Activated CD8-positive, alpha-beta T cell treated with anti-CD3 and anti-CD28 coated beads, Interleukin-2, amount 10 ng/mL, durations not matched to agents 7 days and 5 days (primary cell): Measurements from ENCODE around the gene ARRDC2. TPM values are rescaled to one million over a fixed set of nuclear protein-coding genes. Genes with fewer than 3 reads are reported as not detected.

Source experiments
- ATAC-seq: fragments of 150-1000 bp; cut with Tn5 transposase; one replicate; pipeline ENCODE4 v1.10.0; 2021; ENCODE audit warnings: moderate library complexity
- CTCF ChIA-PET: fragments of 350-600 bp; sonication (Branson Sonifier 250); formaldehyde crosslinking; loops from one replicate; lab custom pipeline; 2021; ENCODE audit warnings: antibody characterized with exemption; lab: Charles Lee
- POLR2A ChIA-PET: fragments of 350-600 bp; sonication (Branson Sonifier 250); formaldehyde crosslinking; loops from one replicate; lab custom pipeline; 2021; ENCODE audit warnings: antibody characterized with exemption; lab: Charles Lee
- DNase-seq: peaks from one replicate; pipeline ENCODE4 v3.0.0-alpha.2; 2020
- H3K27ac Mint-ChIP-seq: one replicate; pipeline ENCODE4 v1.8.0; 2021; ENCODE audit warnings: mild to moderate bottlenecking, mixed read lengths
- H3K27me3 Mint-ChIP-seq: one replicate; pipeline ENCODE4 v1.8.0; 2021; ENCODE audit warnings: low read depth, mixed read lengths
- H3K36me3 Mint-ChIP-seq: one replicate; pipeline ENCODE4 v1.8.0; 2021; ENCODE audit warnings: low read depth, mixed read lengths
- H3K4me1 Mint-ChIP-seq: one replicate; pipeline ENCODE4 v1.8.0; 2021; ENCODE audit warnings: low read depth, mixed read lengths
- H3K4me3 Mint-ChIP-seq: one replicate; pipeline ENCODE4 v1.8.0; 2021; ENCODE audit warnings: mild to moderate bottlenecking, mixed read lengths
- H3K9me3 Mint-ChIP-seq: one replicate; pipeline ENCODE4 v1.8.0; 2022; ENCODE audit warnings: mixed read lengths; ENCODE audit not compliant: insufficient read depth
- total RNA-seq, 2 experiments: library from RNA; stranded (reverse); gene quantifications; one replicate each; pipeline ENCODE4 v1.2.3, GENCODE V29; 2021

The ARRDC2 gene
- total RNA-seq, result 10 to 100 TPM; 33.8 to 34.2 TPM

DNA sequence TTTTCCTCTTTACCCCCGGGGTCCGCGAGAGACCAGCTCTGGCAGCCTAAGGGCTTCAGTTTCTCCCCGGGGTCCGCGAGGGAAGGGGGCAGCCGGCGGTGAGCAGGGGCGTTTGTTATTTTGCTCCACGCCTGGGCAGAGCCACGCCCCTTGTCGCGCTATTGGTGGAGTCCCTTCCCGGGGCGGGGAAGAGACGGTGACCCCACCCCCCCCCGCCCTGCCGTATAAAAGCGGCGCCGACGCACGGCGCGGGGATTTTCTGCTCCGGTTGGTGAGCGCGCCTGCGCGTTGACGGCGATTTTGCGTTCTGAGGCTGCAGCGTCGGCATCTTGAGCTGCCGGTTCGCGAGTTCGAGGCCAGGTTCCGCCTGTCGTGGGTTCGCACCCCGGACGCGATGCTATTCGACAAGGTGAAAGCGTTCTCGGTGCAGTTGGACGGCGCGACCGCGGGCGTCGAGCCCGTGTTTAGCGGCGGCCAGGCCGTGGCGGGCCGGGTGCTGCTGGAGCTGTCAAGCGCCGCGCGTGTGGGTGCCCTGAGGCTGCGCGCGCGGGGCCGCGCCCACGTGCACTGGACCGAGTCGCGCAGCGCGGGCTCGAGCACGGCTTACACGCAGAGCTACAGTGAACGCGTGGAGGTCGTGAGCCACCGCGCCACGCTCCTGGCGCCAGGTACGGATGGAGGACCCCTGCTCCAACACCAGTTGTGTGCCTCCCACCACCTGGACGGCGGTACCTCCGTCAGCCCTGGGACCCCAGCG lies at the start of gene ARRDC2:
Gene ARRDC2 (plus strand): TSS at position 254 of the 757 bp plus-strand sequence. CDS start 141 bp downstream, at position 395.
- Mint-ChIP-seq H3K4me3 (peak within 1 kb of the TSS; percentile 74), H3K4me1 (peaks cover 38% of the 10 kb centered on the region), H3K27ac (peak within 1 kb of the TSS; percentile 80), H3K36me3 (peaks cover 39% of the 10 kb centered on the region), H3K9me3 (no peaks in the 10 kb centered on the region), H3K27me3 (no peaks in the 10 kb centered on the region)
- DNase-seq (peak; percentile 92), ATAC-seq (peak; percentile 83)
- POLR2A ChIA-PET, result interaction anchor here (0.6 to 2.2 kb wide), 5 partner anchors 15 to 144 kb away, joined by 3 to 12 read pairs (median 4); partner anchors contain the start of gene PIK3R2
- CTCF ChIA-PET, result interaction anchor here (0.7 to 3.9 kb wide), 18 partner anchors 11 to 160 kb away, joined by 3 to 115 read pairs (median 4); partner anchors contain the start of gene CCDC124

- ChIA-PET CTCF (interaction anchor here (0.7 kb wide), 1 partner anchor 32 kb away, joined by 4 read pairs; no protein-coding TSS in a partner anchor), POLR2A (no interaction called here)
- no peak for DNase-seq
- no peak for ATAC-seq
- H3K4me1 Mint-ChIP-seq, result peaks cover 5% of the 10 kb centered on the region
- H3K9me3 Mint-ChIP-seq, result no peaks in the 10 kb centered on the region
- H3K27ac Mint-ChIP-seq, result no peak overlapping the region
- H3K4me3 Mint-ChIP-seq, result no peak overlapping the region
- H3K36me3 Mint-ChIP-seq, result no peaks in the 10 kb centered on the region
- H3K27me3 Mint-ChIP-seq, result peaks cover 36% of the 10 kb centered on the region
Measured at GRCh38 chr19:17963936-17964691, 43.9 kb upstream of the ARRDC2 start.

- Mint-ChIP-seq H3K9me3 (no peaks in the 10 kb centered on the region), H3K36me3 (no peaks in the 10 kb centered on the region), H3K4me1 (peaks cover 9% of the 10 kb centered on the region), H3K27ac (no peak overlapping the region), H3K4me3 (no peak overlapping the region), H3K27me3 (peaks cover 36% of the 10 kb centered on the region)
- ChIA-PET CTCF (interaction anchor here (1.0 to 1.8 kb wide), 4 partner anchors 27 to 106 kb away, joined by 3 to 5 read pairs (median 4); partner anchors contain the start of genes CCDC124 and RPL18A), POLR2A (no interaction called here)
- no peak for ATAC-seq
- DNase-seq, result no peak
Measured at GRCh38 chr19:17965370-17966128, 42.4 kb upstream of the ARRDC2 start.

- no peak for DNase-seq
- no peaks in the 10 kb centered on the region for H3K36me3 Mint-ChIP-seq
- no peak overlapping the region for H3K4me3 Mint-ChIP-seq
- peaks cover 9% of the 10 kb centered on the region for H3K4me1 Mint-ChIP-seq
- ChIA-PET POLR2A (no interaction called here), CTCF (interaction anchor here (1.0 to 1.8 kb wide), 5 partner anchors 20 to 107 kb away, joined by 3 to 5 read pairs (median 4); partner anchors contain the start of genes CCDC124 and RPL18A)
- peaks cover 34% of the 10 kb centered on the region for H3K27me3 Mint-ChIP-seq
- no peaks in the 10 kb centered on the region for H3K9me3 Mint-ChIP-seq
- no peak for ATAC-seq
- H3K27ac Mint-ChIP-seq, result no peak overlapping the region
Measured at GRCh38 chr19:17966129-17966483, 41.9 kb upstream of the ARRDC2 start.

- POLR2A ChIA-PET, result no interaction called here
- no peak for ATAC-seq
- H3K4me3 Mint-ChIP-seq, result no peak within 1 kb of the TSS
Measured at GRCh38 chr19:17966550-17967256, 41.3 kb upstream of the ARRDC2 start, which contains the start of gene KCNN1. TSS of gene KCNN1 (plus strand) at chr19:17967107. CDS start at chr19:17973889, 6,782 bp downstream.

DNA sequence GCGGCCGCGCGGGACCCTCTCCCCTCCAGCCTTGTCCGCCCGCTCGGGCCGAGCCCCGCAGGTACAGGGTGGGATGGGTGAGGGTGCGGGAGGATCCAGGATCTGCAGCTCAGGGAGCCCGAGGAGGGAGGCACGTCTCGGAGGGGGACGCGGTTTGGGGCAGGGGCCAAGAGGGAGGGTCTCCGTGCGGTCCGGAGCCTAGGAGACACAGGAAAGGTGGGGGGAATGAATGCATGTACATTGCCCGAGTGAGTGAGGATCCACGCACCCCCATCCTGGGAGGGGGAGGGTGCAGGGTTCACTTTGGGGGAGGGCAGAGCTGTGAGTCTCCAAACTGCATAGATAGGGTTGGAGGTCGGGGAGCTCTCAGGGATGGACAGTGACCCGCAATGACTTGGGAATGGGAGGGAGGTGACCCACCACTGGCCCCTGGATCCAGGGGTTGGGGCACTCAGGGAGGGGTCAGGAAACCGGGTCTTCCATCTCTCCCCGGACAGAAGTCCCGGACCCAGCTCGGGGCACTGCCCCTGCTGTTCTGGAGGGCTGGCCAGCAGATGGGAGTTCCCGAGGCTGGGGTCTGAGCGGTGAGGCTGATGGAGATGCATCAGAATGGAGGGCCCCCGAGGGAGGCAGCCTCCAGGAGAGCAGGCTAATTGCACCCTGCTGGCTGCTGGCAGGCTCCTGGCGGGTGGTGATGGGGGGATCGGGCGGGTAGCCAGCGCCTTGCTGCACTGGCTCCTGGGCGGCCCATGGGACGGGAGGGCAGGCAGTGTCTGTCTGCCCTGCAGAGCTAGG lies 40.5 kb upstream of the ARRDC2 start:
- no peak overlapping the region for H3K4me3 Mint-ChIP-seq
- POLR2A ChIA-PET, result no interaction called here

More at GRCh38 chr19:17966550-17967256, 41.3 kb upstream of the ARRDC2 start, which contains the start of gene KCNN1:
- DNase-seq, result no peak
- H3K27ac Mint-ChIP-seq, result no peak within 1 kb of the TSS
- no peaks in the 10 kb centered on the region for H3K36me3 Mint-ChIP-seq
- peaks cover 34% of the 10 kb centered on the region for H3K27me3 Mint-ChIP-seq
- H3K9me3 Mint-ChIP-seq, result no peaks in the 10 kb centered on the region
- CTCF ChIA-PET, result interaction anchor here (1.0 to 1.8 kb wide), 5 partner anchors 21 to 107 kb away, joined by 3 to 5 read pairs (median 4); partner anchors contain the start of genes CCDC124 and RPL18A
- peaks cover 9% of the 10 kb centered on the region for H3K4me1 Mint-ChIP-seq

GRCh38 chr19:17968362-17968761 lies 39.6 kb upstream of the ARRDC2 start:
- ATAC-seq, result no peak
- Mint-ChIP-seq H3K36me3 (no peaks in the 10 kb centered on the region), H3K27ac (no peak overlapping the region), H3K27me3 (peaks cover 36% of the 10 kb centered on the region), H3K4me1 (peaks cover 9% of the 10 kb centered on the region), H3K9me3 (no peaks in the 10 kb centered on the region), H3K4me3 (no peak overlapping the region)
- ChIA-PET POLR2A (no interaction called here), CTCF (interaction anchor here (1.3 to 1.5 kb wide), 2 partner anchors 27 to 30 kb away, joined by 3 to 4 read pairs; no protein-coding TSS in a partner anchor)
- DNase-seq, result no peak

More for the DNA sequence above, 40.5 kb upstream of the ARRDC2 start:
- H3K27ac Mint-ChIP-seq, result no peak overlapping the region
- CTCF ChIA-PET, result interaction anchor here (1.1 to 1.8 kb wide), 3 partner anchors 22 to 29 kb away, joined by 3 to 5 read pairs (median 4); no protein-coding TSS in a partner anchor
- H3K9me3 Mint-ChIP-seq, result no peaks in the 10 kb centered on the region
- H3K4me1 Mint-ChIP-seq, result peaks cover 9% of the 10 kb centered on the region
- ATAC-seq, result no peak
- H3K36me3 Mint-ChIP-seq, result no peaks in the 10 kb centered on the region
- no peak for DNase-seq
- peaks cover 34% of the 10 kb centered on the region for H3K27me3 Mint-ChIP-seq

GRCh38 chr19:17969096-17969792 lies 38.7 kb upstream of the ARRDC2 start:
- peaks cover 31% of the 10 kb centered on the region for H3K27me3 Mint-ChIP-seq
- CTCF ChIA-PET, result interaction anchor here (1.3 to 1.5 kb wide), 2 partner anchors 26 to 31 kb away, joined by 3 to 4 read pairs; no protein-coding TSS in a partner anchor
- no peaks in the 10 kb centered on the region for H3K36me3 Mint-ChIP-seq
- DNase-seq (no peak), ATAC-seq (no peak)
- H3K4me1 Mint-ChIP-seq, result peaks cover 9% of the 10 kb centered on the region
- H3K27ac Mint-ChIP-seq, result no peak overlapping the region
- no peak overlapping the region for H3K4me3 Mint-ChIP-seq
- POLR2A ChIA-PET, result no interaction called here
- no peaks in the 10 kb centered on the region for H3K9me3 Mint-ChIP-seq

DNA sequence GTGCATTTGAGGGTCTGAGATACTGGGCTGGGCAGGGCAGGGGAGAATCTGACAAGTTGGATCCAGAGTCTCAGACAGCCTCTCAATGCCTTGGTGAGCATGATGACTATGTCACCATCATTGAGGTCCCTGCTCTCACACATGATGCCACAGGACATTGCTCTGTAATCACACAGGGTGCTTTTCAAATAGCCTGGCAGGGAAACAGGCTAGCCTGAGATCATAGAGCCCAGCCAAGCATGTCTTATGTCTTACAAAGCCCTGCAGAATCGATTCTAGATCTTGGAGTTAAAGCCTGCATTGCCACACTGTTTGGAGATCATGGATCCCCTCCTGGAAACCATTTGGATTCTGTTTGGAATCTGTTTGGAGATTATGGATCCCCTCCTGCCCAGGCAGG lies 35.7 kb upstream of the ARRDC2 start:
- CTCF ChIA-PET, result interaction anchor here (1.5 kb wide), 1 partner anchor 34 kb away, joined by 5 read pairs; no protein-coding TSS in a partner anchor
- ATAC-seq (no peak), DNase-seq (no peak)
- H3K9me3 Mint-ChIP-seq, result no peaks in the 10 kb centered on the region
- peaks cover 8% of the 10 kb centered on the region for H3K27me3 Mint-ChIP-seq
- H3K27ac Mint-ChIP-seq, result no peak overlapping the region
- H3K36me3 Mint-ChIP-seq, result no peaks in the 10 kb centered on the region
- H3K4me1 Mint-ChIP-seq, result peaks cover 6% of the 10 kb centered on the region
- no peak overlapping the region for H3K4me3 Mint-ChIP-seq
- POLR2A ChIA-PET, result no interaction called here
